ENCODE measurements around the gene PPT1. TPM values are rescaled to one million over a fixed set of nuclear protein-coding genes. Genes with fewer than 3 reads are reported as not detected.

The PPT1 gene
- total and polyA plus RNA-seq, 2 of the 8 experiments (the other 6 are each of a cell fraction or from before 2014, with no cell fraction given) = 77.1 to 150 TPM

- Histone ChIP-seq H4K5ac (ENCODE audit: insufficient read length, low read depth, low read length) (no peak overlapping the region), H3K36me3 (ENCODE audit: control insufficient read depth in 2 of 4, insufficient read depth in 4 of 4, low read length in 3 of 4) (peaks cover 31 to 88% (median 73%) of the 10 kb centered on the region in 4 experiments), H3K23ac (ENCODE audit: insufficient read length) (no peak overlapping the region), H3K27me3 (replicated peaks in 1 of 4; ENCODE audit: control insufficient read depth in 3 of 4, extremely low read depth in 1 of 4, insufficient read depth in 3 of 4, low read length in 3 of 4) (no peaks in the 10 kb centered on the region), H3K4me1 (replicated peaks in 1 of 4; ENCODE audit: control insufficient read depth in 3 of 4, insufficient read depth in 4 of 4, low read length in 3 of 4) (peaks cover 0 to 2% (median 0%) of the 10 kb centered on the region in 4 experiments; a peak in 1 of 7 replicates), H3K23me2 (ENCODE audit: low read depth, low read length) (no peaks in the 10 kb centered on the region), H3K27ac (ENCODE audit: low read depth, low read length) (no peak overlapping the region), H3K9me3 (ENCODE audit: insufficient read depth in 2 of 2, low read depth in 1 of 2, low read length in 1 of 2) (no peaks in the 10 kb centered on the region), H2AK5ac (ENCODE audit: low read depth, low read length) (no peak overlapping the region), H2BK20ac (ENCODE audit: low read length) (no peak overlapping the region), H3K79me1 (ENCODE audit: low read depth, low read length) (no peaks in the 10 kb centered on the region; the same call in 1 of the 2 replicates), H2BK15ac (ENCODE audit: low read length) (no peak overlapping the region), H4K8ac (ENCODE audit: extremely low read depth, insufficient read depth, low read length) (no peak overlapping the region), H2AFZ (ENCODE audit: low read length) (no peak overlapping the region), H4K91ac (replicated peaks; ENCODE audit: insufficient read length, low read length) (no peak overlapping the region), H2BK120ac (replicated peaks; ENCODE audit: low read depth, low read length) (no peak overlapping the region), H3K4me2 (ENCODE audit: insufficient read depth in 1 of 2, low read depth in 2 of 2, low read length in 2 of 2) (no peak overlapping the region), H3K9ac (replicated peaks in 1 of 4; ENCODE audit: extremely low read depth in 1 of 4, low read depth in 3 of 4, low read length in 3 of 4) (no peak overlapping the region), H3K4me3 (ENCODE audit: extremely low read depth in 1 of 4, insufficient read depth in 2 of 4, low read depth in 3 of 4, low read length in 4 of 4) (no peak overlapping the region), H3K4ac (replicated peaks; ENCODE audit: insufficient read length, low read depth, low read length) (no peak overlapping the region), H4K20me1 (replicated peaks in 1 of 2; ENCODE audit: control insufficient read depth in 1 of 2, insufficient read depth in 2 of 2, low read length in 2 of 2) (peaks cover 3 to 7% of the 10 kb centered on the region in 2 experiments), H3K14ac (ENCODE audit: insufficient read length) (no peak overlapping the region), H2BK5ac (ENCODE audit: low read depth, low read length) (no peak overlapping the region), H2BK12ac (ENCODE audit: low read depth, low read length) (no peak overlapping the region), H3K79me2 (ENCODE audit: control insufficient read depth in 1 of 2, insufficient read depth in 2 of 2, low read length in 2 of 2) (peaks cover 0 to under 1% of the 10 kb centered on the region in 2 experiments; a peak in 1 of 4 replicates), H3K18ac (ENCODE audit: extremely low read depth, low read length) (no peak overlapping the region), H3K56ac (replicated peaks; ENCODE audit: insufficient read length, low read depth, low read length) (no peak overlapping the region)
- POLR2A ChIA-PET (ENCODE audit: partially characterized antibody) = interaction anchor here (0.9 to 2.6 kb wide), 3 partner anchors 10 to 25 kb away, joined by 3 to 10 read pairs (median 5); partner anchors contain the start of gene CAP1
- CTCF ChIA-PET (ENCODE audit: partially characterized antibody) = interaction anchor here (0.7 to 4.7 kb wide), 5 partner anchors 10 to 273 kb away, joined by 3 to 20 read pairs (median 4); no protein-coding TSS in a partner anchor
- WGBS, 2 experiments (ENCODE audit: extremely low coverage in 1 of 2, insufficient coverage in 1 of 2, insufficient read length in 1 of 2, insufficient replicate concordance in 2 of 2, low coverage in 1 of 2, low lambda C conversion rate in 2 of 2, missing lambda C conversion rate in 1 of 2) = 94% methylated on average over 2 of the region's 2 CpGs; no CpG with 5 or more reads in 1 of the 2 experiments
- FAIRE-seq = no peak
- DNase-seq (ENCODE audit: low read depth in 1 of 2, low spot score in 2 of 2) = no peak
- TF ChIP-seq YY1 (IDR thresholded peaks at IDR 0.05; ENCODE audit: low read depth, low read length) = no peak
- no peak for TF ChIP-seq EZH2 (IDR thresholded peaks at IDR 0.05; ENCODE audit: low read depth, low read length, severe bottlenecking)
- no peak for TF ChIP-seq EP300 (IDR thresholded peaks at IDR 0.05; ENCODE audit: borderline replicate concordance in 1 of 2, low read depth in 2 of 2, low read length in 2 of 2)
- no peak for TF ChIP-seq SIRT6 (IDR thresholded peaks at IDR 0.05; ENCODE audit: low read length)
- no peak for TF ChIP-seq GTF2F1 (IDR thresholded peaks at IDR 0.05; ENCODE audit: borderline replicate concordance, low read depth, low read length)
- TF ChIP-seq CHD1 (IDR thresholded peaks at IDR 0.05; ENCODE audit: low read depth, low read length) = no peak
- no peak for TF ChIP-seq SIX5 (IDR thresholded peaks at IDR 0.05; ENCODE audit: low read depth, low read length)
- TF ChIP-seq, protein P1, sequence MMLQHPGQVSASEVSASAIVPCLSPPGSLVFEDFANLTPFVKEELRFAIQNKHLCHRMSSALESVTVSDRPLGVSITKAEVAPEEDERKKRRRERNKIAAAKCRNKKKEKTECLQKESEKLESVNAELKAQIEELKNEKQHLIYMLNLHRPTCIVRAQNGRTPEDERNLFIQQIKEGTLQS (IDR thresholded peaks at IDR 0.05; ENCODE audit: insufficient read depth, low read depth, low read length) = no peak
- TF ChIP-seq ATF2 (IDR thresholded peaks at IDR 0.05; ENCODE audit: low read length) = no peak
- no peak for TF ChIP-seq CEBPB (IDR thresholded peaks at IDR 0.05; ENCODE audit: low read depth, low read length)
Observed at GRCh38 chr1:40064797-40065499, 32.1 kb downstream of the PPT1 start.

Data from H1 (cell line).